H9 (cell line): Measurements from ENCODE around the gene ARL16. TPM values are rescaled to one million over a fixed set of nuclear protein-coding genes. Genes with fewer than 3 reads are reported as not detected.

Experiments
- DNase-seq: peaks from one replicate; pipeline ENCODE4 v3.0.0-alpha.2; 2017
- H2AFZ ChIP-seq: one replicate; pipeline ENCODE4 v1.6.1; 2013; ENCODE audit warnings: mild to moderate bottlenecking, low read length, control low read depth, moderate library complexity
- H2AK5ac ChIP-seq: 2 replicates; pipeline ENCODE4 v1.6.1; 2013; ENCODE audit warnings: low read length, control low read depth, mixed read lengths; ENCODE audit not compliant: insufficient read length
- H2BK120ac ChIP-seq: one replicate; pipeline ENCODE4 v1.6.1; 2013; ENCODE audit warnings: low read depth, mild to moderate bottlenecking, low read length, control low read depth, inconsistent platforms; ENCODE audit not compliant: poor library complexity, severe bottlenecking
- H2BK12ac ChIP-seq: 2 replicates; pipeline ENCODE4 v1.6.1; 2013; ENCODE audit warnings: low read length, control low read depth, mixed read lengths, low read depth; ENCODE audit not compliant: insufficient read length
- H2BK15ac ChIP-seq: 2 replicates; pipeline ENCODE4 v1.6.1; 2013; ENCODE audit warnings: low read depth, low read length, control low read depth
- H2BK20ac ChIP-seq: one replicate; pipeline ENCODE4 v1.6.1; 2013; ENCODE audit warnings: low read depth, mild to moderate bottlenecking, low read length, control low read depth, inconsistent platforms; ENCODE audit not compliant: poor library complexity, severe bottlenecking
- H2BK5ac ChIP-seq: 2 replicates; pipeline ENCODE4 v1.6.1; 2013; ENCODE audit warnings: low read length, control low read depth, mixed read lengths; ENCODE audit not compliant: insufficient read length
- H3K14ac ChIP-seq: 2 replicates; pipeline ENCODE4 v1.6.1; 2013; ENCODE audit warnings: low read length, control low read depth; ENCODE audit not compliant: insufficient read depth
- H3K18ac ChIP-seq: 2 replicates; pipeline ENCODE4 v1.6.1; 2013; ENCODE audit warnings: low read depth, mild to moderate bottlenecking, mixed read lengths, low read length, control low read depth; ENCODE audit not compliant: insufficient read length
- H3K23ac ChIP-seq: 2 replicates; pipeline ENCODE4 v1.6.1; 2013; ENCODE audit warnings: low read length, control low read depth, mixed read lengths, low read depth; ENCODE audit not compliant: insufficient read length
- H3K23me2 ChIP-seq: 2 replicates; pipeline ENCODE4 v1.6.1; 2013; ENCODE audit warnings: low read depth, mild to moderate bottlenecking, mixed read lengths, low read length, control low read depth; ENCODE audit not compliant: insufficient read length, poor library complexity, severe bottlenecking
- H3K27ac ChIP-seq: 2 replicates; pipeline ENCODE4 v1.5.1; 2013; ENCODE audit warnings: low read length, control low read depth, mixed read lengths, low read depth; ENCODE audit not compliant: insufficient read length
- H3K27me3 ChIP-seq: 2 replicates; pipeline ENCODE4 v1.6.1; 2013; ENCODE audit warnings: low read length, control low read depth, inconsistent platforms; ENCODE audit not compliant: insufficient read depth
- H3K4ac ChIP-seq: 2 replicates; pipeline ENCODE4 v1.6.1; 2013; ENCODE audit warnings: low read depth, mild to moderate bottlenecking, control low read depth, inconsistent platforms, low read length, moderate library complexity
- H3K4me1 ChIP-seq: 2 replicates; pipeline ENCODE4 v1.6.1; 2013; ENCODE audit warnings: low read length, control low read depth, inconsistent platforms; ENCODE audit not compliant: insufficient read depth
- H3K4me2 ChIP-seq: 2 replicates; pipeline ENCODE4 v1.6.1; 2013; ENCODE audit warnings: low read length, control low read depth, mixed read lengths; ENCODE audit not compliant: insufficient read length, insufficient read depth
- H3K56ac ChIP-seq: 2 replicates; pipeline ENCODE4 v1.6.1; 2013; ENCODE audit warnings: low read depth, mild to moderate bottlenecking, mixed read lengths, low read length, control low read depth; ENCODE audit not compliant: insufficient read length
- H3K79me1 ChIP-seq: 2 replicates; pipeline ENCODE4 v1.6.1; 2013; ENCODE audit warnings: low read depth, mild to moderate bottlenecking, moderate library complexity, low read length, control low read depth, inconsistent platforms; ENCODE audit not compliant: insufficient read depth, poor library complexity, severe bottlenecking
- H3K79me2 ChIP-seq: 2 replicates; pipeline ENCODE4 v1.6.1; 2013; ENCODE audit warnings: low read length, control low read depth, inconsistent platforms; ENCODE audit not compliant: insufficient read depth
- H3K9ac ChIP-seq: 2 replicates; pipeline ENCODE4 v1.6.1; 2013; ENCODE audit warnings: low read length, control low read depth, mixed read lengths; ENCODE audit not compliant: insufficient read length; ENCODE audit errors: extremely low read depth
- H3K9me3 ChIP-seq: one replicate; pipeline ENCODE4 v1.6.1; 2013; ENCODE audit warnings: low read depth, low read length, inconsistent platforms; ENCODE audit not compliant: control insufficient read depth
- H3T11ph ChIP-seq: one replicate; pipeline ENCODE4 v1.6.1; 2013; ENCODE audit warnings: mild to moderate bottlenecking, low read length, control low read depth, inconsistent platforms
- H4K20me1 ChIP-seq: one replicate; pipeline ENCODE4 v1.6.1; 2013; ENCODE audit not compliant: control insufficient read depth, insufficient read length, insufficient read depth
- H4K5ac ChIP-seq: 2 replicates; pipeline ENCODE4 v1.6.1; 2013; ENCODE audit warnings: low read depth, mild to moderate bottlenecking, mixed read lengths, low read length, control low read depth; ENCODE audit not compliant: insufficient read length
- H4K8ac ChIP-seq: replicated peaks from 2 replicates; pipeline ENCODE4 v1.6.1; 2013; ENCODE audit warnings: low read length, control low read depth, mixed read lengths, low read depth; ENCODE audit not compliant: insufficient read length
- H4K91ac ChIP-seq: 2 replicates; pipeline ENCODE4 v1.6.1; 2013; ENCODE audit warnings: low read depth, mild to moderate bottlenecking, moderate library complexity, mixed read lengths, low read length, control low read depth; ENCODE audit not compliant: insufficient read length
- H3K27ac Mint-ChIP-seq, 3 experiments: 2 replicates in 2 of 3; 3 replicates in 1 of 3; pipeline ENCODE4 v1.8.0; 2020 to 2021; ENCODE audit warnings: mixed read lengths in 3 of 3, mild to moderate bottlenecking in 1 of 3, moderate library complexity in 1 of 3
- H3K27me3 Mint-ChIP-seq: 2 replicates; pipeline ENCODE4 v1.8.0; 2021; ENCODE audit warnings: low read depth, mild to moderate bottlenecking, moderate library complexity, mixed read lengths
- H3K36me3 Mint-ChIP-seq, 3 experiments: 2 replicates in 2 of 3; 3 replicates in 1 of 3; pipeline ENCODE4 v1.8.0; 2020 to 2021; ENCODE audit warnings: low read depth in 3 of 3, mixed read lengths in 3 of 3; ENCODE audit not compliant: insufficient read depth in 1 of 3
- H3K4me1 Mint-ChIP-seq, 2 experiments: 2 replicates each; pipeline ENCODE4 v1.8.0; 2020; ENCODE audit warnings: mixed read lengths in 2 of 2
- H3K4me3 Mint-ChIP-seq, 2 experiments: 2 replicates in 1 of 2; 3 replicates in 1 of 2; pipeline ENCODE4 v1.8.0; 2020 to 2021; ENCODE audit warnings: mild to moderate bottlenecking in 2 of 2, mixed read lengths in 2 of 2, moderate library complexity in 1 of 2
- H3K9me3 Mint-ChIP-seq, 2 experiments: 2 replicates in 1 of 2; 3 replicates in 1 of 2; pipeline ENCODE4 v1.8.0; 2020; ENCODE audit warnings: mild to moderate bottlenecking in 2 of 2, mixed read lengths in 2 of 2, moderate library complexity in 1 of 2
- WGBS: extraction: QIAGEN DNeasy Blood & Tissue Kit; methylation state at CpG from one replicate; pipeline ENCODE4 v1.1.7; 2013; ENCODE audit warnings: missing lambda C conversion rate, low lambda C conversion rate, mixed read lengths; ENCODE audit not compliant: insufficient read length; ENCODE audit errors: extremely low coverage; 5-methylcytosine and 5-hydroxymethylcytosine counted together
- total RNA-seq: library from RNA; stranded (reverse); gene quantifications from 2 replicates; pipeline ENCODE4 v1.2.1, GENCODE V29; 2021
- TF ChIP-seq, protein P1 (sequence below): fragments of 200-600 bp; sonication (generic); conservative IDR thresholded peaks from 3 replicates; pipeline ENCODE4 v1.8.0; 2021; ENCODE audit warnings: antibody characterized with exemption, mild to moderate bottlenecking

ARL16 gene
- total RNA-seq, 1 experiment from 2014 or later, result 58.6 TPM

DNA sequence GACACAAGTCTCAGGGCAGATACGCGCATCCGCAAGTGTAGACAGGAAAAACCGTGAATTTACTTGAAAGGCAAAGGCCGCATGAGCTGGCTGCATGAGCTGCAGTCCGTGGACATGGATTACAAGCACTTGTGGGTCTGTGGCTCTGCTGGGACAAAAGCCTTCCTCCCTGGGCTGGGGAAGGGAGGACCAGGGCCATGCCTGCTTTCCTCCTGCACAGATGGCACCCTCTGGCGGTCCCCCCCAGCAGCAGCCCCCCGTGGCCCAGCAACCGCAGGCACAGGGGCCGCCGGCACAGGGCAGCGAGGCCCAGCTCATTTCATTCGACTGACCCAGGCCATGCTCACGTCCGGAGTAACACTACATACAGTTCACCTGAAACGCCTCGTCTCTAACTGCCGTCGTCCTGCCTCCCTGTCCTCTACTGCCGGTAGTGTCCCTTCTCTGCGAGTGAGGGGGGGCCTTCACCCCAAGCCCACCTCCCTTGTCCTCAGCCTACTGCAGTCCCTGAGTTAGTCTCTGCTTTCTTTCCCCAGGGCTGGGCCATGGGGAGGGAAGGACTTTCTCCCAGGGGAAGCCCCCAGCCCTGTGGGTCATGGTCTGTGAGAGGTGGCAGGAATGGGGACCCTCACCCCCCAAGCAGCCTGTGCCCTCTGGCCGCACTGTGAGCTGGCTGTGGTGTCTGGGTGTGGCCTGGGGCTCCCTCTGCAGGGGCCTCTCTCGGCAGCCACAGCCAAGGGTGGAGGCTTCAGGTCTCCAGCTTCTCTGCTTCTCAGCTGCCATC lies 17.9 kb upstream of the ARL16 start:
- peaks cover 42 to 73% (median 61%) of the 10 kb centered on the region in 3 experiments for H3K36me3 Mint-ChIP-seq
- WGBS, result no CpG with 5 or more reads among the region's 23 CpGs
- no peaks in the 10 kb centered on the region for H3K9me3 Mint-ChIP-seq
- Histone ChIP-seq H3T11ph (no peak overlapping the region), H3K4ac (no peak overlapping the region), H2BK120ac (no peak overlapping the region), H2BK12ac (no peak overlapping the region), H3K79me2 (peaks cover 8% of the 10 kb centered on the region; the same call in 1 of the 2 replicates), H3K9me3 (no peaks in the 10 kb centered on the region), H3K56ac (no peak overlapping the region), H3K4me2 (peak overlapping the region; percentile 84), H3K4me1 (0 out of 2 replicates have a peak, but pooled peaks cover 4% of the 10 kb centered on the region), H3K27ac (no peak overlapping the region), H4K5ac (no peak overlapping the region), H4K91ac (no peak overlapping the region), H3K18ac (no peak overlapping the region), H3K23ac (no peak overlapping the region), H3K9ac (peak overlapping the region; percentile 33), H2BK20ac (no peak overlapping the region), H3K23me2 (peaks cover 19% of the 10 kb centered on the region), H3K79me1 (peaks cover 8% of the 10 kb centered on the region), H2BK5ac (no peak overlapping the region), H2AK5ac (no peak overlapping the region), H2AFZ (no peak overlapping the region), H2BK15ac (no peak overlapping the region), H3K14ac (no peak overlapping the region; the same call in 1 of the 2 replicates), H3K27me3 (no peaks in the 10 kb centered on the region), H4K8ac (no peak overlapping the region), H4K20me1 (no peaks in the 10 kb centered on the region)
- H3K27ac Mint-ChIP-seq, result peak overlapping the region in 2 of 3 experiments; percentile 57 to 61; a peak in 3 of 7 replicates
- no peaks in the 10 kb centered on the region; the same call in 1 of the 2 replicates for H3K27me3 Mint-ChIP-seq
- DNase-seq, result no peak
- peak overlapping the region; percentile 93 to 98 for H3K4me3 Mint-ChIP-seq
- TF ChIP-seq, protein P1, sequence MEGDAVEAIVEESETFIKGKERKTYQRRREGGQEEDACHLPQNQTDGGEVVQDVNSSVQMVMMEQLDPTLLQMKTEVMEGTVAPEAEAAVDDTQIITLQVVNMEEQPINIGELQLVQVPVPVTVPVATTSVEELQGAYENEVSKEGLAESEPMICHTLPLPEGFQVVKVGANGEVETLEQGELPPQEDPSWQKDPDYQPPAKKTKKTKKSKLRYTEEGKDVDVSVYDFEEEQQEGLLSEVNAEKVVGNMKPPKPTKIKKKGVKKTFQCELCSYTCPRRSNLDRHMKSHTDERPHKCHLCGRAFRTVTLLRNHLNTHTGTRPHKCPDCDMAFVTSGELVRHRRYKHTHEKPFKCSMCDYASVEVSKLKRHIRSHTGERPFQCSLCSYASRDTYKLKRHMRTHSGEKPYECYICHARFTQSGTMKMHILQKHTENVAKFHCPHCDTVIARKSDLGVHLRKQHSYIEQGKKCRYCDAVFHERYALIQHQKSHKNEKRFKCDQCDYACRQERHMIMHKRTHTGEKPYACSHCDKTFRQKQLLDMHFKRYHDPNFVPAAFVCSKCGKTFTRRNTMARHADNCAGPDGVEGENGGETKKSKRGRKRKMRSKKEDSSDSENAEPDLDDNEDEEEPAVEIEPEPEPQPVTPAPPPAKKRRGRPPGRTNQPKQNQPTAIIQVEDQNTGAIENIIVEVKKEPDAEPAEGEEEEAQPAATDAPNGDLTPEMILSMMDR, result no peak
- peaks cover 4 to 17% of the 10 kb centered on the region in 2 experiments for H3K4me1 Mint-ChIP-seq
